ACHN (cell line): ENCODE data around the gene GATA2.

ENCODE experiments used
- DNase-seq: peaks from one replicate; pipeline ENCODE4 v3.0.0-alpha.2; 2015
- in situ Hi-C: cut with HindIII; loops from 2 replicates; pipeline ENCODE4 v1.10.0; 2017; ENCODE audit warnings: low sequenced_read_pairs, low pct_ligation_motif_present, low pct_unique_long_range_greater_than_20kb

The GATA2 gene

GRCh38 chr3:128464702-128465101, 28.3 kb downstream of the GATA2 start:
- no peak for DNase-seq
- in situ Hi-C loops = no loop called here

- DNase-seq = no peak
- in situ Hi-C loops = no loop called here
Observed at GRCh38 chr3:128464188-128464587, 28.8 kb downstream of the GATA2 start.

GRCh38 chr3:128463771-128464170, 29.2 kb downstream of the GATA2 start:
- DNase-seq = no peak
- in situ Hi-C loops = no loop called here

GRCh38 chr3:128463354-128463753, 29.6 kb downstream of the GATA2 start:
- in situ Hi-C loops = no loop called here

GRCh38 chr3:128462931-128463330, 30.1 kb downstream of the GATA2 start:
- in situ Hi-C loops = no loop called here
- DNase-seq = no peak

More at GRCh38 chr3:128463354-128463753, 29.6 kb downstream of the GATA2 start:
- no peak for DNase-seq

- in situ Hi-C loops = no loop called here
- DNase-seq = no peak
Observed at GRCh38 chr3:128462341-128462910, 30.6 kb downstream of the GATA2 start.

- DNase-seq = no peak
- in situ Hi-C loops = no loop called here
Observed at GRCh38 chr3:128461731-128462130, 31.3 kb downstream of the GATA2 start.

- in situ Hi-C loops = no loop called here
- no peak for DNase-seq
Observed at GRCh38 chr3:128459461-128459820, 33.6 kb downstream of the GATA2 start.

GRCh38 chr3:128458746-128459460, 34.1 kb downstream of the GATA2 start:
- DNase-seq = no peak
- in situ Hi-C loops = no loop called here

- no peak for DNase-seq
- in situ Hi-C loops = no loop called here
Observed at GRCh38 chr3:128457937-128458336, 35.1 kb downstream of the GATA2 start.

- in situ Hi-C loops = no loop called here
- no peak for DNase-seq
Observed at GRCh38 chr3:128456776-128457715, 36.0 kb downstream of the GATA2 start.

- no peak for DNase-seq
- in situ Hi-C loops = no loop called here
Observed at GRCh38 chr3:128455786-128456748, 36.9 kb downstream of the GATA2 start.

GRCh38 chr3:128455116-128455515, 37.9 kb downstream of the GATA2 start:
- no peak for DNase-seq
- in situ Hi-C loops = no loop called here

GRCh38 chr3:128454310-128454618, 38.7 kb downstream of the GATA2 start:
- in situ Hi-C loops = no loop called here
- DNase-seq = no peak

GRCh38 chr3:128453501-128454309, 39.3 kb downstream of the GATA2 start:
- in situ Hi-C loops = no loop called here
- no peak for DNase-seq

GRCh38 chr3:128452678-128453275, 40.2 kb downstream of the GATA2 start:
- in situ Hi-C loops = no loop called here
- no peak for DNase-seq

- in situ Hi-C loops = no loop called here
- no peak for DNase-seq
Observed at GRCh38 chr3:128452120-128452519, 40.9 kb downstream of the GATA2 start.
